Ishikawa (cell line): ENCODE data around the gene PRR5.

Experiments used
- CEBPB ChIP-seq: IDR thresholded peaks from 2 replicates; pipeline ENCODE4 v1.6.1; 2012
- CREB1 ChIP-seq: IDR thresholded peaks from 2 replicates; pipeline ENCODE4 v1.6.1; 2012; ENCODE audit warnings: low read depth
- EGR1 ChIP-seq: IDR thresholded peaks from 2 replicates; pipeline ENCODE4 v1.6.1; 2012
- EP300 ChIP-seq: IDR thresholded peaks from 2 replicates; pipeline ENCODE4 v1.6.1; 2012; ENCODE audit warnings: borderline replicate concordance
- FOXM1 ChIP-seq: IDR thresholded peaks from 2 replicates; pipeline ENCODE4 v1.6.1; 2012; ENCODE audit warnings: low read depth, borderline replicate concordance
- MAX ChIP-seq: IDR thresholded peaks from 2 replicates; pipeline ENCODE4 v1.6.1; 2012
- NFIC ChIP-seq: IDR thresholded peaks from 2 replicates; pipeline ENCODE4 v1.6.1; 2012
- RAD21 ChIP-seq: IDR thresholded peaks from 2 replicates; pipeline ENCODE4 v1.6.1; 2012; ENCODE audit warnings: low read depth
- TAF1 ChIP-seq: IDR thresholded peaks from 2 replicates; pipeline ENCODE4 v1.6.1; 2012; ENCODE audit warnings: low read depth, mild to moderate bottlenecking
- TCF12 ChIP-seq: IDR thresholded peaks from 2 replicates; pipeline ENCODE4 v1.6.1; 2012; ENCODE audit warnings: low read depth
- TEAD4 ChIP-seq: IDR thresholded peaks from 2 replicates; pipeline ENCODE4 v1.6.1; 2012
- YY1 ChIP-seq: IDR thresholded peaks from 2 replicates; pipeline ENCODE4 v1.6.1; 2012; ENCODE audit warnings: low read depth
- ZBTB7A ChIP-seq: IDR thresholded peaks from 2 replicates; pipeline ENCODE4 v1.6.1; 2012; ENCODE audit warnings: low read depth
- TF ChIP-seq, protein P1 (sequence below): IDR thresholded peaks from 2 replicates; pipeline ENCODE4 v1.6.1; 2012; ENCODE audit warnings: low read depth, mild to moderate bottlenecking
- TF ChIP-seq, protein P2 (sequence below): IDR thresholded peaks from 2 replicates; pipeline ENCODE4 v1.6.1; 2012

PRR5 gene

DNA sequence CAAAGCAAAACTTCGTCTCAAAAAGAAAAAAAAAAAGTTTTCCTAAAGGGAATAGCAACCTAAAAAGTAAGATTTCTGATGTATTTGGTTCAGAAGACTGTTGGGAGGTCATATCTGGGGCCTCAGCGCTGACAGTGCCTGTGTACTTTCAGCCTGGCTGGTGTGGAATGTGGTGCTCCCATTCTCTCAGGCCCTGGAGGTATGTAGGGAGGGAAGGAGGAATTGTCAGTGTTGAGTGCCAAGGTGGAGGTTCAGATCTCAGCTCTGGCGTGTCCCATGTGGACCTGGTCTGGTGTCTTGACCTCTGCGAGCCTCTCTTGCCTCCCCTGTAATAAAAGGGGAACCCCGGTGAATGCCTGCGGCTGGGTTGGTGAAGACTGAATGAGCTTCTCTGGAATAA lies 22.4 kb downstream of the PRR5 start:
- TF ChIP-seq TAF1 (no peak), YY1 (no peak), TCF12 (no peak), CEBPB (no peak), CREB1 (no peak), FOXM1 (no peak), RAD21 (no peak), MAX (no peak), NFIC (no peak), ZBTB7A (no peak), EP300 (no peak)
- TF ChIP-seq, protein P1, sequence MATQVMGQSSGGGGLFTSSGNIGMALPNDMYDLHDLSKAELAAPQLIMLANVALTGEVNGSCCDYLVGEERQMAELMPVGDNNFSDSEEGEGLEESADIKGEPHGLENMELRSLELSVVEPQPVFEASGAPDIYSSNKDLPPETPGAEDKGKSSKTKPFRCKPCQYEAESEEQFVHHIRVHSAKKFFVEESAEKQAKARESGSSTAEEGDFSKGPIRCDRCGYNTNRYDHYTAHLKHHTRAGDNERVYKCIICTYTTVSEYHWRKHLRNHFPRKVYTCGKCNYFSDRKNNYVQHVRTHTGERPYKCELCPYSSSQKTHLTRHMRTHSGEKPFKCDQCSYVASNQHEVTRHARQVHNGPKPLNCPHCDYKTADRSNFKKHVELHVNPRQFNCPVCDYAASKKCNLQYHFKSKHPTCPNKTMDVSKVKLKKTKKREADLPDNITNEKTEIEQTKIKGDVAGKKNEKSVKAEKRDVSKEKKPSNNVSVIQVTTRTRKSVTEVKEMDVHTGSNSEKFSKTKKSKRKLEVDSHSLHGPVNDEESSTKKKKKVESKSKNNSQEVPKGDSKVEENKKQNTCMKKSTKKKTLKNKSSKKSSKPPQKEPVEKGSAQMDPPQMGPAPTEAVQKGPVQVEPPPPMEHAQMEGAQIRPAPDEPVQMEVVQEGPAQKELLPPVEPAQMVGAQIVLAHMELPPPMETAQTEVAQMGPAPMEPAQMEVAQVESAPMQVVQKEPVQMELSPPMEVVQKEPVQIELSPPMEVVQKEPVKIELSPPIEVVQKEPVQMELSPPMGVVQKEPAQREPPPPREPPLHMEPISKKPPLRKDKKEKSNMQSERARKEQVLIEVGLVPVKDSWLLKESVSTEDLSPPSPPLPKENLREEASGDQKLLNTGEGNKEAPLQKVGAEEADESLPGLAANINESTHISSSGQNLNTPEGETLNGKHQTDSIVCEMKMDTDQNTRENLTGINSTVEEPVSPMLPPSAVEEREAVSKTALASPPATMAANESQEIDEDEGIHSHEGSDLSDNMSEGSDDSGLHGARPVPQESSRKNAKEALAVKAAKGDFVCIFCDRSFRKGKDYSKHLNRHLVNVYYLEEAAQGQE = no peak
- TF ChIP-seq, protein P2, sequence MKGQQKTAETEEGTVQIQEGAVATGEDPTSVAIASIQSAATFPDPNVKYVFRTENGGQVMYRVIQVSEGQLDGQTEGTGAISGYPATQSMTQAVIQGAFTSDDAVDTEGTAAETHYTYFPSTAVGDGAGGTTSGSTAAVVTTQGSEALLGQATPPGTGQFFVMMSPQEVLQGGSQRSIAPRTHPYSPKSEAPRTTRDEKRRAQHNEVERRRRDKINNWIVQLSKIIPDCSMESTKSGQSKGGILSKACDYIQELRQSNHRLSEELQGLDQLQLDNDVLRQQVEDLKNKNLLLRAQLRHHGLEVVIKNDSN = no peak

DNA sequence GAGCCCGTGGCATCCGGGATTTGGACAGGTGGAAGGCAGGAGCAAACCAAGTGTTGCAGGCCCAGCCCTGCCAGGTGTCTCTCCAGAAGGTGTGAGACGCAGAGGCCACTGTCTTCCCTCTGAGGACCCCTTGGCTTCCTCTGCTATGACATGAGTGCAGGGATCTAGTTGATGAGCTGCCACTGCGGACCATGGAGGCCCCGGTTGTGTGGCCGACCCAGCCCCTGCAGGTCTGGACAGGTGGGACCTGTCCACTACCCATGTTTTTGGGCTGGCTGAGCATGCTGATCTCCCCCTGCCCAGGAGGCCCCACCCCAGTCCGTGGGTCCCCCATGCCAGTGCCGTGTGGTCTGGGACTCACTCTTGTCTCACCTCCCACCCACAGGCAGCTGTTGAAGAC lies 22.9 kb downstream of the PRR5 start:
- TF ChIP-seq MAX (no peak), EP300 (no peak), TEAD4 (no peak), EGR1 (no peak), ZBTB7A (no peak), NFIC (no peak), CEBPB (no peak), TCF12 (no peak), YY1 (no peak), TAF1 (no peak), RAD21 (no peak), FOXM1 (no peak), CREB1 (no peak)
- TF ChIP-seq, protein P1 = no peak
- TF ChIP-seq, protein P2 = no peak

GRCh38 chr22:44726439-44726838 lies 24.4 kb downstream of the PRR5 start:
- TF ChIP-seq FOXM1 = no peak
- TF ChIP-seq, protein P1 = no peak
- TF ChIP-seq EGR1 = no peak
- TF ChIP-seq, protein P2 = no peak
- TF ChIP-seq EP300 = no peak
- TF ChIP-seq CEBPB = no peak
- no peak for TF ChIP-seq RAD21
- no peak for TF ChIP-seq TEAD4
- no peak for TF ChIP-seq YY1
- TF ChIP-seq ZBTB7A = no peak
- TF ChIP-seq TCF12 = no peak
- TF ChIP-seq NFIC = no peak

DNA sequence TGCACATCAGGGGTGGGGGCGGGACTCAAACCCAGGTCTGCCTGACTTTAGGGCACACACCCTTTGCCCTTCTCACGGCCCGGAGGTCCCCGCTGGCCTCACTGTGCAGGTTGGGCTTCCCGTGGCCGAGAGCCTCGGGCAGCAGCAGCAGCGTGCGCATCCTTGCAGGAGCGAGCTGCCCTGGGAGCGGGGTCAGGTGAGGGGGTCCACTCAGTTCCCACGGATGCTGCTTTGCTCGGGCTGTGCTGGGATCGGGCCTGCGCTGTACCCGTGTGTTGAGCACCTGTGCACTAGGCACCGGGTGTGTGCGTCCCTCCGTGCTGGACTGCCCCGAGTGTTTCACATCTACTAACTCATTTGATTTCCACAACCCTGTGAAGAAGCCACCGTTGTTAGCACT lies 25.1 kb downstream of the PRR5 start:
- no peak for TF ChIP-seq YY1
- TF ChIP-seq CEBPB = no peak
- no peak for TF ChIP-seq FOXM1
- TF ChIP-seq TEAD4 = no peak
- TF ChIP-seq CREB1 = no peak
- TF ChIP-seq TAF1 = no peak
